Activated CD8-positive, alpha-beta memory T cell treated with anti-CD3 and anti-CD28 coated beads, Interleukin-2, amount 50 U/mL, for 48 hours (primary cell): ENCODE measurements around the gene ZFP69.
"Not testable (repeated sequence)": the region's sequence is repeated elsewhere in the genome, so short reads cannot be mapped to it uniquely, and the experiment has no call there.

Source experiments
- DNase-seq: peaks from one replicate; pipeline ENCODE4 v3.0.0-alpha.2; 2020

The ZFP69 gene

GRCh38 chr1:40476924-40477677 is at the start of gene ZFP69:
TSS of gene ZFP69 (plus strand) at chr1:40477290. CDS start at chr1:40479362, 2,072 bp downstream.
- DNase-seq = peak; percentile 86

- no peak for DNase-seq
Observed at GRCh38 chr1:40431385-40431784, 45.7 kb upstream of the ZFP69 start.

GRCh38 chr1:40432644-40433390 is 44.3 kb upstream of the ZFP69 start:
- no peak for DNase-seq

GRCh38 chr1:40435471-40435870 is 41.6 kb upstream of the ZFP69 start:
- DNase-seq = no peak

- DNase-seq = no peak
Observed at GRCh38 chr1:40435876-40436275, 41.2 kb upstream of the ZFP69 start.

- DNase-seq = no peak
Observed at GRCh38 chr1:40438391-40439015, 38.6 kb upstream of the ZFP69 start.

GRCh38 chr1:40439247-40439646 is 37.8 kb upstream of the ZFP69 start:
- DNase-seq = no peak

GRCh38 chr1:40449684-40450494 is 27.2 kb upstream of the ZFP69 start, which contains the start of gene ZFP69B:
TSS of gene ZFP69B (plus strand) at chr1:40450476. CDS start at chr1:40450962, 486 bp downstream.
- DNase-seq = peak; percentile 98

GRCh38 chr1:40450495-40451237 is 26.4 kb upstream of the ZFP69 start:
- peak; percentile 90 for DNase-seq

GRCh38 chr1:40451238-40451585 is 25.9 kb upstream of the ZFP69 start:
- peak; percentile 53 for DNase-seq

GRCh38 chr1:40454873-40455272 is 22.2 kb upstream of the ZFP69 start:
- no peak for DNase-seq

GRCh38 chr1:40462956-40463590 is 14.0 kb upstream of the ZFP69 start:
- DNase-seq = no peak

GRCh38 chr1:40469327-40469726 is 7.8 kb upstream of the ZFP69 start:
- DNase-seq = no peak

- DNase-seq = no peak
Observed at GRCh38 chr1:40475268-40475667, 1.8 kb upstream of the ZFP69 start.

- DNase-seq = no peak
Observed at GRCh38 chr1:40477678-40478053, 576 bp downstream of the ZFP69 start.

- no peak for DNase-seq
Observed at GRCh38 chr1:40478276-40478675, 1.2 kb downstream of the ZFP69 start.

GRCh38 chr1:40479156-40479555 is 2.1 kb downstream of the ZFP69 start:
- DNase-seq = peak; percentile 51

GRCh38 chr1:40495315-40495903 is 18.3 kb downstream of the ZFP69 start:
- no peak for DNase-seq

- DNase-seq = not testable (repeated sequence)
Observed at GRCh38 chr1:40502651-40503050, 25.6 kb downstream of the ZFP69 start.

GRCh38 chr1:40507973-40508372 is 30.9 kb downstream of the ZFP69 start:
- no peak for DNase-seq
